ENCODE results near the gene IFRD1.

- TF ChIP-seq GATA2 (IDR thresholded peaks at IDR 0.05; ENCODE audit: low read depth, low read length) (no peak), GATA3 (IDR thresholded peaks at IDR 0.05; ENCODE audit: low read depth, low read length) (no peak)
Observed at GRCh38 chr7:112521942-112522341, 71.7 kb downstream of the IFRD1 start.
